Kidney (tissue), 14 donors: ENCODE measurements around the gene NTRK1. TPM values are rescaled to one million over a fixed set of nuclear protein-coding genes. Genes with fewer than 3 reads are reported as not detected.

Source experiments
- DNase-seq, 5 donors: peaks; one replicate each; pipeline ENCODE4 v3.0.0-alpha.2; 2013 to 2020
- FAIRE-seq: peaks from 2 replicates; lab custom pipeline; 2012; peaks lifted over from hg19 to GRCh38; lab: Jason Lieb, UNC
- H3K27ac ChIP-seq, 2 donors: one replicate each; pipeline ENCODE4 v1.7.0; 2013; ENCODE audit warnings: low read depth in 2 of 2, low read length in 2 of 2, inconsistent platforms in 1 of 2
- H3K27me3 ChIP-seq: one replicate; pipeline ENCODE4 v1.7.1; 2013; ENCODE audit warnings: low read length, inconsistent platforms; ENCODE audit not compliant: control insufficient read depth, insufficient read depth
- H3K36me3 ChIP-seq, 3 donors: one replicate each; pipeline versions ENCODE4 v1.7.0 to v1.7.1; 2013; ENCODE audit warnings: low read length in 3 of 3, control low read depth in 1 of 3, inconsistent platforms in 1 of 3; ENCODE audit not compliant: insufficient read depth in 3 of 3, control insufficient read depth in 2 of 3
- H3K4me1 ChIP-seq, 3 donors: one replicate each; pipeline versions ENCODE4 v1.7.0 to v1.7.1; 2013; ENCODE audit warnings: low read length in 3 of 3, inconsistent platforms in 1 of 3, low read depth in 1 of 3; ENCODE audit not compliant: control insufficient read depth in 2 of 3, insufficient read depth in 2 of 3
- H3K4me3 ChIP-seq, 3 donors: one replicate each; pipeline versions ENCODE4 v1.7.0 to v1.8.1; 2013; ENCODE audit warnings: low read length in 3 of 3, control low read depth in 1 of 3, inconsistent platforms in 1 of 3
- H3K9ac ChIP-seq, 3 donors: one replicate each; pipeline versions ENCODE4 v1.7.0 to v1.7.1; 2013; ENCODE audit warnings: low read length in 3 of 3, control low read depth in 1 of 3, inconsistent platforms in 1 of 3
- H3K9me3 ChIP-seq, 3 donors: one replicate each; pipeline versions ENCODE4 v1.7.0 to v1.7.1; 2013; ENCODE audit warnings: low read length in 3 of 3, control low read depth in 1 of 3, inconsistent platforms in 1 of 3; ENCODE audit not compliant: control insufficient read depth in 2 of 3, insufficient read depth in 1 of 3
- intact Hi-C: fragments of 100-400 bp; cut with DNase I; formaldehyde crosslinking; loops from one replicate; pipeline ENCODE4 v1.11.1; 2022
- polyA plus RNA-seq: library from polyadenylated mRNA; stranded (reverse); fragments of 350-450 nt; fragmentation: Illumina TruSeq; extraction: RNeasy Lipid Tissue Mini Kit (QIAGEN cat#74804); gene quantifications from one replicate; pipeline ENCODE4 v1.2.3, GENCODE V29; 2014; ENCODE audit warnings: low read depth, low replicate concordance; ENCODE audit not compliant: insufficient read depth
- total RNA-seq: library from RNA; stranded (reverse); fragmentation: NEBNext Ultra II Directional; extraction: Animal tissue kit (Norgen Biotek cat#: 25700); gene quantifications from one replicate; pipeline ENCODE4 v1.2.1, GENCODE V29; 2021
- TF ChIP-seq, protein P1 (sequence below): IDR thresholded peaks from 3 replicates; pipeline ENCODE4 v1.5.1; 2012; ENCODE audit warnings: mild to moderate bottlenecking, moderate library complexity, borderline replicate concordance; ENCODE audit not compliant: insufficient read depth; ENCODE audit errors: extremely low read depth
- donor health status: control.
- donor health status: control.
- donor health status: control.
- donor health status: control.
- donor health status: control.
- donor health status: DM: yes; HTN: yes; CAD: no.
- donor health status: Normal renal cell carcinoma (clear cell type).

The NTRK1 gene
- total and polyA plus RNA-seq, 2 donors from 2014 or later = 1.0 to 1.3 TPM

DNA sequence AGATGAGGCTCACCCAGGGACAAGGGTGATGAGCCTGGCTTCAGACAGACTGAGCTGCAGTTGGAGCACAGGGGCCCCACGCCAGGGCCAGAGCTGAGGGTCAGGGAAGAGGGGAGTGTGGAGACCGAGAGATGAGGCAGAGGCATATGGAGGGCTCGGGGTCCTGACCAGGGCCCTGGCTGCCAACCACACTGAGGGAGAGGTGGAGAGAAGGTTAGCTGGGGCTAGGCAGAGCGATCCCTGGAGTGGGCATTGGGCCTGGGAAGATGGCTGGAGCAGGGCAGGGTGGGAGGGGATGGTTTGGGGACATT lies 40.9 kb downstream of the NTRK1 start:
- no peaks in the 10 kb centered on the region for H3K9me3 ChIP-seq
- H3K27ac ChIP-seq = no peak overlapping the region
- FAIRE-seq (no peak), DNase-seq (peak in 1 of 5 donors; percentile 72)
- intact Hi-C loops = no loop called here
- no peaks in the 10 kb centered on the region for H3K27me3 ChIP-seq
- H3K4me3 ChIP-seq = no peak overlapping the region
- no peaks in the 10 kb centered on the region for H3K36me3 ChIP-seq
- TF ChIP-seq, protein P1, sequence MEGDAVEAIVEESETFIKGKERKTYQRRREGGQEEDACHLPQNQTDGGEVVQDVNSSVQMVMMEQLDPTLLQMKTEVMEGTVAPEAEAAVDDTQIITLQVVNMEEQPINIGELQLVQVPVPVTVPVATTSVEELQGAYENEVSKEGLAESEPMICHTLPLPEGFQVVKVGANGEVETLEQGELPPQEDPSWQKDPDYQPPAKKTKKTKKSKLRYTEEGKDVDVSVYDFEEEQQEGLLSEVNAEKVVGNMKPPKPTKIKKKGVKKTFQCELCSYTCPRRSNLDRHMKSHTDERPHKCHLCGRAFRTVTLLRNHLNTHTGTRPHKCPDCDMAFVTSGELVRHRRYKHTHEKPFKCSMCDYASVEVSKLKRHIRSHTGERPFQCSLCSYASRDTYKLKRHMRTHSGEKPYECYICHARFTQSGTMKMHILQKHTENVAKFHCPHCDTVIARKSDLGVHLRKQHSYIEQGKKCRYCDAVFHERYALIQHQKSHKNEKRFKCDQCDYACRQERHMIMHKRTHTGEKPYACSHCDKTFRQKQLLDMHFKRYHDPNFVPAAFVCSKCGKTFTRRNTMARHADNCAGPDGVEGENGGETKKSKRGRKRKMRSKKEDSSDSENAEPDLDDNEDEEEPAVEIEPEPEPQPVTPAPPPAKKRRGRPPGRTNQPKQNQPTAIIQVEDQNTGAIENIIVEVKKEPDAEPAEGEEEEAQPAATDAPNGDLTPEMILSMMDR = no peak
- H3K4me1 ChIP-seq = peaks cover 0 to 33% (median 4%) of the 10 kb centered on the region in 3 donors
- H3K9ac ChIP-seq = no peak overlapping the region

DNA sequence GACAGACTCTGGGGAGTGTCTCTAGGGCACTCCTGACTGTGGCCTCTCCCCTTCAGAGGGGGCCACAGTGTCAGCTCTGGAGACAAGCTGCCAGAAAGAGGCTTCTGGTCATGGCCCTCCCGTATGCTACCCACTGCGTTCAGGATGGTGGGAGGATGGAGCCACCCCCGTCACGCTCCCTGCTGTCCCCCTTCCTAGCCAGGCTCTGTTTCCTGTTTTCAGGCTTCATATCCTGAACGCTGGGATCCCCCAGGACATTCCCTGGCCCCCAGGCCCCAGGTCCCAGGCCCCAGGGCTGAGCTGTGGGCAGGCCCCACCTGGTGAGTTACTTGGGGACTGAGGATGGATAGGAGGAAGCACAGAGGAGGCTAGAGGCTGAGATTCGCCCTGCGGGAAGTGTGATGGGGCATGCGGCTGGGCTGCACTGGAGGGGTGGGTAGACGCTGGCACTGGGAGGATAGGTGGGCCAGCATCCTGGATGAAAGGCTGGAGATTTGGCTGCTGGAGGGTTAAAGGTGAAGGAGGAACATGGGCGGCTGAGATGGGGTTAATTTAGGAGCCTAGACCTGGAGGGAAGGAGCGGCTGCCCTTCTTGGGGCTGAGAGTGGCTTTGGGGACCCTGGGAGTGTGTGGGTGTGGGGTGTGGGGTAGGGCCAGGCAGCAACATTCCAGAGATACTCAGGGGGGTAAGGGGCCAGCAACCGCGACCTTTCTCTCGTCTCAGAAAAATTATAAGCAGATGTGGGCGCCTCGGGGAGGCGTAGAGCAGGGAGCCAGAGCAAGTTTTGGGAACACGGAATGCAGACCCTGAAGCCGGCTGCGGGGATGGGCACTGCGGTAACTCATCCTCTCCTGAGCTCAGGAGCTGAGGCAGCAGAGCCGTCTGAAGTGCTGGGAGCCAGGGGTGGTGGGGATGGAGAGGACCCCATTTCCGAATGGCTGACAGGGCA lies 41.6 kb downstream of the NTRK1 start:
- no peak overlapping the region for H3K4me3 ChIP-seq
- DNase-seq = peak in 1 of 5 donors; percentile 52
- H3K27ac ChIP-seq = no peak overlapping the region
- FAIRE-seq = no peak
- no peak overlapping the region for H3K9ac ChIP-seq
- no peaks in the 10 kb centered on the region for H3K9me3 ChIP-seq
- TF ChIP-seq, protein P1 = no peak
- H3K36me3 ChIP-seq = no peaks in the 10 kb centered on the region
- H3K27me3 ChIP-seq = no peaks in the 10 kb centered on the region
- peaks cover 0 to 32% (median 4%) of the 10 kb centered on the region in 3 donors for H3K4me1 ChIP-seq
- intact Hi-C loops = no loop called here

DNA sequence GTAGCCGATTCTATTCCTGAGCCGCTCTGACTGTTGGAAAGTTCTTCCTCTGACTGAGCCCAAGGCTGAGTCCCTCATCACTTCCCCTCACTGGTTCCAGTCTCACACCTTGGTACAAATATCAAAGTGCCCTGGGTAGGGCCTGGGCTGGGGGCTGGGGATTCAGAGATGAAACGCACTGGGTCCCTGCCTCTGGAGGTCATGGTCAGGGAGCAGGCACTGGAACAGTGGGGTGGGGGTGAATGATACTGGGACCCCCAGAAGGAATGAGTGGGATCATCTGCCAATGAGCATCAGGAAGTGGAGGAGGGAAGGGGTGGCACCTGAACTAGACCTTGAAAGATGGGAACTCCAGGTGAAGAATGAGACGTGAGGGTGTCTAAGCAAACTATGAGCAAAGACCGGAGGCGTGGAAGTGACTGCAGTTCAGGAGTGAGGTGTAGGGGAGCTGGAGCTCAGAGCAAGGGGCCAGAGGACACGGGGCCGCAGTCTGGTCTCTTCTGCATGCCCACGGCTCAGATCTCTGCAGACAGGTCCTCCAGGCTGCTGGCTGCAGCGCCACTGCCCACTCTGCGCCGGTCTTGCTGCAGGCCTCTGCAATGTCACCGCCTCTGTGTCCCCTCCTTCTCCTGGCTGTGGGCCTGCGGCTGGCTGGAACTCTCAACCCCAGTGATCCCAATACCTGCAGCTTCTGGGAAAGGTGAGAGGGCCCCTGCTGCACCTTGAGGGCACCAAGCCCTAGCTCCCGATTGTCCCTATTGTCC lies 42.8 kb downstream of the NTRK1 start:
- Histone ChIP-seq H3K36me3 (no peaks in the 10 kb centered on the region), H3K27ac (no peak overlapping the region), H3K4me1 (peaks cover 0 to 28% (median 3%) of the 10 kb centered on the region in 3 donors), H3K4me3 (no peak overlapping the region), H3K27me3 (no peaks in the 10 kb centered on the region), H3K9ac (no peak overlapping the region), H3K9me3 (no peaks in the 10 kb centered on the region)
- TF ChIP-seq, protein P1 = no peak
- peak in 1 of 5 donors; percentile 72 for DNase-seq
- FAIRE-seq = no peak
- intact Hi-C loops = no loop called here
